Kidney epithelial cell (primary cell): ENCODE measurements around the gene CTAG1B. TPM values are rescaled to one million over a fixed set of nuclear protein-coding genes. Genes with fewer than 3 reads are reported as not detected.
"Not testable (repeated sequence)": the region's sequence is repeated elsewhere in the genome, so short reads cannot be mapped to it uniquely, and the experiment has no call there.

ENCODE experiments used
- DNase-seq: peaks from one replicate; pipeline ENCODE4 v3.0.0-alpha.2; 2010; ENCODE audit warnings: low read depth
- H3K27me3 ChIP-seq: 2 replicates; pipeline ENCODE4 v1.6.0; 2011; ENCODE audit warnings: low read length; ENCODE audit not compliant: control insufficient read depth, insufficient read depth
- H3K36me3 ChIP-seq: 2 replicates; pipeline ENCODE4 v1.5.1; 2011; ENCODE audit warnings: low read length; ENCODE audit not compliant: control insufficient read depth, insufficient read depth
- H3K4me3 ChIP-seq: 2 replicates; pipeline ENCODE4 v1.5.1; 2011; ENCODE audit warnings: low read depth, mild to moderate bottlenecking, control low read depth, low read length
- CTCF ChIP-seq: IDR thresholded peaks from 2 replicates; pipeline ENCODE4 v1.5.1; 2011; ENCODE audit warnings: mild to moderate bottlenecking, moderate library complexity, low read length, control low read depth, inconsistent platforms; ENCODE audit not compliant: insufficient read depth, poor library complexity, severe bottlenecking
- total RNA-seq: library from RNA; depleted of rRNA; stranded (reverse); fragments of >200 nt; gene quantifications from 2 replicates; pipeline ENCODE4 v1.2.3, GENCODE V29; 2015

CTAG1B gene
- total RNA-seq, 1 donor from 2014 or later: not detected

- not testable (repeated sequence) for H3K36me3 ChIP-seq, H3K4me3 ChIP-seq, DNase-seq, H3K27me3 ChIP-seq
These were observed 11.9 kb upstream of the CTAG1B start for GRCh38 chrX:154630949-154631348.

- not testable (repeated sequence) for H3K4me3 ChIP-seq, H3K27me3 ChIP-seq, H3K36me3 ChIP-seq, DNase-seq
These were observed 9.9 kb upstream of the CTAG1B start for GRCh38 chrX:154628960-154629359.

GRCh38 chrX:154620767-154621414, 1.8 kb upstream of the CTAG1B start:
- H3K4me3 ChIP-seq, H3K36me3 ChIP-seq, DNase-seq, H3K27me3 ChIP-seq: not testable (repeated sequence)

GRCh38 chrX:154613586-154613985, 5.5 kb downstream of the CTAG1B start:
- not testable (repeated sequence) for DNase-seq, H3K4me3 ChIP-seq, H3K27me3 ChIP-seq, H3K36me3 ChIP-seq

- DNase-seq, H3K27me3 ChIP-seq, H3K36me3 ChIP-seq, H3K4me3 ChIP-seq: not testable (repeated sequence)
These were observed 7.9 kb downstream of the CTAG1B start for GRCh38 chrX:154611146-154611545.

- H3K27me3 ChIP-seq, H3K4me3 ChIP-seq, DNase-seq, H3K36me3 ChIP-seq: not testable (repeated sequence)
These were observed 10.3 kb downstream of the CTAG1B start for GRCh38 chrX:154608823-154609222.

GRCh38 chrX:154607976-154608375, 11.1 kb downstream of the CTAG1B start:
- H3K4me3 ChIP-seq, H3K27me3 ChIP-seq, DNase-seq, H3K36me3 ChIP-seq: not testable (repeated sequence)

GRCh38 chrX:154607370-154607769, 11.7 kb downstream of the CTAG1B start:
- no peak for TF ChIP-seq CTCF
- Histone ChIP-seq H3K36me3 (no peaks in the 10 kb centered on the region), H3K4me3 (no peak overlapping the region), H3K27me3 (no peaks in the 10 kb centered on the region)
- DNase-seq: no peak

GRCh38 chrX:154605566-154605965, 13.5 kb downstream of the CTAG1B start:
- H3K27me3 ChIP-seq: no peaks in the 10 kb centered on the region
- H3K4me3 ChIP-seq: no peak overlapping the region
- no peak for DNase-seq
- H3K36me3 ChIP-seq: no peaks in the 10 kb centered on the region
- TF ChIP-seq CTCF: no peak
